OCI-LY3 (cell line): ENCODE data around the gene EMILIN1.

Source experiments
- H2AFZ ChIP-seq: fragments of 200-600, 300-600 bp; shearing (Covaris generic); 2 replicates; pipeline ENCODE4 v1.6.0; 2014; ENCODE audit warnings: antibody characterized with exemption, low read depth, low read length
- H3K27ac ChIP-seq: fragments of 200-600, 300-600 bp; sonication (generic); 2 replicates; pipeline ENCODE4 v1.5.1; 2014; ENCODE audit warnings: mild to moderate bottlenecking, low read length, moderate library complexity, mixed read lengths
- H3K27me3 ChIP-seq: fragments of 200-600, 300-600 bp; sonication (generic); 2 replicates; pipeline ENCODE4 v1.6.1; 2014; ENCODE audit warnings: low read depth, low read length, mixed read lengths
- H3K36me3 ChIP-seq: fragments of 200-600, 300-600 bp; sonication (generic); replicated peaks from 2 replicates; pipeline ENCODE3; 2014; ENCODE audit warnings: low read depth, low read length, mixed read lengths
- H3K4me1 ChIP-seq: fragments of 300-600, 200-600 bp; sonication (generic); 2 replicates; pipeline ENCODE4 v1.6.1; 2014; ENCODE audit warnings: low read length, mixed read lengths
- H3K4me2 ChIP-seq: fragments of 200-600, 300-600 bp; sonication (generic); 2 replicates; pipeline ENCODE4 v1.6.1; 2014; ENCODE audit warnings: low read length, mixed read lengths
- H3K4me3 ChIP-seq: fragments of 300-600, 200-600 bp; sonication (generic); 2 replicates; pipeline ENCODE4 v1.5.1; 2014; ENCODE audit warnings: antibody characterized with exemption, mild to moderate bottlenecking, low read length, moderate library complexity
- H3K79me2 ChIP-seq: fragments of 300-600, 200-600 bp; shearing (Covaris generic); 2 replicates; pipeline ENCODE4 v1.6.1; 2014; ENCODE audit warnings: mild to moderate bottlenecking, low read length, mixed read lengths
- H3K9ac ChIP-seq: fragments of 300-600, 200-600 bp; shearing (Covaris generic); 2 replicates; pipeline ENCODE4 v1.6.0; 2014; ENCODE audit warnings: mild to moderate bottlenecking, low read length, moderate library complexity
- H3K9me3 ChIP-seq: fragments of 200-600, 300-600 bp; shearing (Covaris generic); 2 replicates; pipeline ENCODE4 v1.6.1; 2014; ENCODE audit warnings: low read length, mixed read lengths; ENCODE audit not compliant: insufficient read depth
- H4K20me1 ChIP-seq: fragments of 200-600, 300-600 bp; sonication (generic); 2 replicates; pipeline ENCODE4 v1.6.1; 2016; ENCODE audit warnings: low read length, mixed read lengths; ENCODE audit not compliant: insufficient read depth
- CTCF ChIP-seq: fragments of 200-600, 300-600 bp; sonication (generic); IDR thresholded peaks from 2 replicates; pipeline ENCODE4 v1.5.1; 2014; ENCODE audit warnings: antibody characterized with exemption, low read length, low read depth
- EZH2phosphoT487 ChIP-seq: fragments of 200-600 bp; shearing (Covaris generic); IDR thresholded peaks from 2 replicates; pipeline ENCODE4 v1.6.1; 2018; ENCODE audit warnings: antibody characterized with exemption, mixed run types, low read depth

Gene EMILIN1

GRCh38 chr2:27095745-27096651 lies 17.6 kb downstream of the EMILIN1 start:
- Histone ChIP-seq H3K9me3 (no peaks in the 10 kb centered on the region), H2AFZ (peak overlapping the region; percentile 82), H4K20me1 (no peaks in the 10 kb centered on the region), H3K36me3 (no peaks in the 10 kb centered on the region), H3K27ac (no peak overlapping the region), H3K27me3 (no peaks in the 10 kb centered on the region), H3K9ac (peak overlapping the region; percentile 62), H3K4me1 (peaks cover 8% of the 10 kb centered on the region; the same call in 1 of the 2 replicates), H3K4me3 (peak overlapping the region; percentile 76), H3K79me2 (no peaks in the 10 kb centered on the region), H3K4me2 (peak overlapping the region; percentile 96)
- TF ChIP-seq CTCF (no peak), EZH2phosphoT487 (no peak)

GRCh38 chr2:27096748-27097297 lies 18.4 kb downstream of the EMILIN1 start:
- no peak for TF ChIP-seq CTCF
- TF ChIP-seq EZH2phosphoT487 = no peak
- Histone ChIP-seq H2AFZ (no peak overlapping the region; the same call in 1 of the 2 replicates), H3K4me1 (peaks cover 8% of the 10 kb centered on the region; the same call in 1 of the 2 replicates), H4K20me1 (no peaks in the 10 kb centered on the region), H3K27ac (no peak overlapping the region), H3K4me2 (peak overlapping the region; percentile 96), H3K9ac (no peak overlapping the region), H3K4me3 (no peak overlapping the region), H3K27me3 (no peaks in the 10 kb centered on the region), H3K36me3 (no peaks in the 10 kb centered on the region), H3K79me2 (no peaks in the 10 kb centered on the region), H3K9me3 (no peaks in the 10 kb centered on the region)

GRCh38 chr2:27097341-27097740 lies 18.9 kb downstream of the EMILIN1 start:
- Histone ChIP-seq H3K27me3 (no peaks in the 10 kb centered on the region), H2AFZ (no peak overlapping the region), H3K9ac (no peak overlapping the region), H3K27ac (no peak overlapping the region), H3K79me2 (no peaks in the 10 kb centered on the region), H3K4me3 (no peak overlapping the region), H4K20me1 (no peaks in the 10 kb centered on the region), H3K9me3 (no peaks in the 10 kb centered on the region), H3K36me3 (no peaks in the 10 kb centered on the region), H3K4me2 (no peak overlapping the region), H3K4me1 (peaks cover 8% of the 10 kb centered on the region; the same call in 1 of the 2 replicates)
- TF ChIP-seq CTCF (no peak), EZH2phosphoT487 (no peak)

- Histone ChIP-seq H3K27ac (no peak overlapping the region), H3K4me1 (peaks cover 8% of the 10 kb centered on the region; the same call in 1 of the 2 replicates), H3K9me3 (no peaks in the 10 kb centered on the region), H3K4me3 (no peak overlapping the region), H3K4me2 (no peak overlapping the region), H3K27me3 (no peaks in the 10 kb centered on the region), H2AFZ (no peak overlapping the region), H3K9ac (no peak overlapping the region), H4K20me1 (no peaks in the 10 kb centered on the region), H3K79me2 (no peaks in the 10 kb centered on the region), H3K36me3 (no peaks in the 10 kb centered on the region)
- TF ChIP-seq CTCF (no peak), EZH2phosphoT487 (no peak)
Measured at GRCh38 chr2:27099334-27099955, 21.0 kb downstream of the EMILIN1 start.
